Tibial nerve (tissue), 4 donors: ENCODE results near the gene ETFB. TPM values are rescaled to one million over a fixed set of nuclear protein-coding genes. Genes with fewer than 3 reads are reported as not detected.

ENCODE experiments used
- DNase-seq, 2 donors: peaks; one replicate each; pipeline ENCODE4 v3.0.0-alpha.2; 2019; ENCODE audit warnings: low spot score in 2 of 2
- H3K27ac ChIP-seq, 4 donors: fragments of 200-600 bp; sonication (generic) in 3 of 4; one replicate each; pipeline ENCODE4 v1.5.1; 2017 to 2019; ENCODE audit warnings: mild to moderate bottlenecking in 1 of 4
- H3K27me3 ChIP-seq, 2 donors: fragments of 200-600 bp; sonication (generic) in 1 of 2; one replicate each; pipeline versions ENCODE4 v1.5.1 to v1.6.0; 2017 to 2019
- H3K36me3 ChIP-seq, 3 donors: fragments of 200-600 bp; sonication (generic); one replicate each; pipeline ENCODE4 v1.5.1; 2018 to 2019
- H3K4me1 ChIP-seq, 4 donors: fragments of 200-600 bp; sonication (generic) in 3 of 4; one replicate each; pipeline ENCODE4 v1.5.1; 2017 to 2019
- H3K4me3 ChIP-seq, 4 donors: fragments of 200-600 bp; sonication (generic) in 3 of 4; one replicate each; pipeline ENCODE4 v1.5.1; 2017 to 2019; ENCODE audit warnings: mild to moderate bottlenecking in 1 of 4, moderate library complexity in 1 of 4
- H3K9me3 ChIP-seq, 4 donors: fragments of 200-600 bp; sonication (generic) in 3 of 4; one replicate each; pipeline ENCODE4 v1.5.1; 2017 to 2019
- EP300 ChIP-seq, 2 donors: sonication (generic); formaldehyde crosslinking; IDR thresholded peaks; one replicate each; pipeline ENCODE4 v1.6.1; 2017; ENCODE audit warnings: antibody characterized with exemption in 2 of 2, mild to moderate bottlenecking in 1 of 2
- POLR2A ChIP-seq, 2 donors: fragments of 450-650 bp; IDR thresholded peaks; one replicate each; pipeline ENCODE4 v1.6.1; 2017; ENCODE audit warnings: antibody characterized with exemption in 2 of 2, mild to moderate bottlenecking in 2 of 2, moderate library complexity in 2 of 2
- WGBS, 2 donors: methylation state at CpG; one replicate each; pipeline ENCODE4 v1.1.5; 2018; 5-methylcytosine and 5-hydroxymethylcytosine counted together
- total RNA-seq, 4 donors: library from RNA; depleted of rRNA; stranded (reverse); fragments of >200 nt; gene quantifications; one replicate each; pipeline ENCODE4 v1.1.0, GENCODE V29; 2016
- TF ChIP-seq, protein P1 (sequence below), 5 experiments: fragments of 200-600 bp in 3 of 5; fragments of 450-650 bp in 2 of 5; sonication (generic) in 3 of 5; IDR thresholded peaks; one replicate each; pipeline ENCODE4 v1.5.1; 2016 to 2019; ENCODE audit warnings: antibody characterized with exemption in 5 of 5, mild to moderate bottlenecking in 3 of 5, moderate library complexity in 2 of 5

The ETFB gene
- total RNA-seq, 4 donors from 2014 or later: 73.2 to 118 (median 101) TPM

DNA sequence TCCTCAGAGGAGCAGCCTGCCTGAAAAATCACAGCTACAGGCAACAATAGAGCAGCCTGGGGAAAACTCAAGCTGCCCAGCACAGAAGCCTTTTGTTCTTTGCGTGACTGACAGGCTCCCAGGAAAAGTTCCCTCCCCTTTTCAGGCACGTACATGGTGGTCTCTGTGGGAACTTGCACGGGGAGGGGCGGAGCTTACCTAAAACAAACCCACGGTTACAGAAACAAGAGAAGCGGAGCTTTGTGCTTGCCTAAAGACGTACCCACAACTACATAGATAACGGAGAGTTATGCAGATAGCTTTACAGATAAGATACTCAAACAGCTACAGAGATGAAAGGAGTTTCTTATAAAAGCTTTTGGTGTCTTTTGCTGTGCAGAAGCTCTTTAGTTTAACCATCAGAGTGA is 11.4 kb downstream of the ETFB start:
- peaks cover 0 to 12% (median 6%) of the 10 kb centered on the region in 4 donors for H3K4me1 ChIP-seq
- peak overlapping the region; percentile 51 to 83 (median 68) for H3K27ac ChIP-seq
- H3K36me3 ChIP-seq: peaks cover 2 to 31% (median 4%) of the 10 kb centered on the region in 3 donors
- H3K27me3 ChIP-seq: no peaks in the 10 kb centered on the region
- H3K9me3 ChIP-seq: no peaks in the 10 kb centered on the region
- TF ChIP-seq POLR2A (IDR thresholded peaks at IDR 0.05) (peak in 1 of 2 donors; percentile 20), EP300 (IDR thresholded peaks at IDR 0.05) (no peak)
- TF ChIP-seq, protein P1, sequence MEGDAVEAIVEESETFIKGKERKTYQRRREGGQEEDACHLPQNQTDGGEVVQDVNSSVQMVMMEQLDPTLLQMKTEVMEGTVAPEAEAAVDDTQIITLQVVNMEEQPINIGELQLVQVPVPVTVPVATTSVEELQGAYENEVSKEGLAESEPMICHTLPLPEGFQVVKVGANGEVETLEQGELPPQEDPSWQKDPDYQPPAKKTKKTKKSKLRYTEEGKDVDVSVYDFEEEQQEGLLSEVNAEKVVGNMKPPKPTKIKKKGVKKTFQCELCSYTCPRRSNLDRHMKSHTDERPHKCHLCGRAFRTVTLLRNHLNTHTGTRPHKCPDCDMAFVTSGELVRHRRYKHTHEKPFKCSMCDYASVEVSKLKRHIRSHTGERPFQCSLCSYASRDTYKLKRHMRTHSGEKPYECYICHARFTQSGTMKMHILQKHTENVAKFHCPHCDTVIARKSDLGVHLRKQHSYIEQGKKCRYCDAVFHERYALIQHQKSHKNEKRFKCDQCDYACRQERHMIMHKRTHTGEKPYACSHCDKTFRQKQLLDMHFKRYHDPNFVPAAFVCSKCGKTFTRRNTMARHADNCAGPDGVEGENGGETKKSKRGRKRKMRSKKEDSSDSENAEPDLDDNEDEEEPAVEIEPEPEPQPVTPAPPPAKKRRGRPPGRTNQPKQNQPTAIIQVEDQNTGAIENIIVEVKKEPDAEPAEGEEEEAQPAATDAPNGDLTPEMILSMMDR (IDR thresholded peaks at IDR 0.05): no peak
- 18 to 27% methylated on average over 8 of the region's 8 CpGs for WGBS, 2 donors
- H3K4me3 ChIP-seq: no peak overlapping the region
- DNase-seq: no peak

DNA sequence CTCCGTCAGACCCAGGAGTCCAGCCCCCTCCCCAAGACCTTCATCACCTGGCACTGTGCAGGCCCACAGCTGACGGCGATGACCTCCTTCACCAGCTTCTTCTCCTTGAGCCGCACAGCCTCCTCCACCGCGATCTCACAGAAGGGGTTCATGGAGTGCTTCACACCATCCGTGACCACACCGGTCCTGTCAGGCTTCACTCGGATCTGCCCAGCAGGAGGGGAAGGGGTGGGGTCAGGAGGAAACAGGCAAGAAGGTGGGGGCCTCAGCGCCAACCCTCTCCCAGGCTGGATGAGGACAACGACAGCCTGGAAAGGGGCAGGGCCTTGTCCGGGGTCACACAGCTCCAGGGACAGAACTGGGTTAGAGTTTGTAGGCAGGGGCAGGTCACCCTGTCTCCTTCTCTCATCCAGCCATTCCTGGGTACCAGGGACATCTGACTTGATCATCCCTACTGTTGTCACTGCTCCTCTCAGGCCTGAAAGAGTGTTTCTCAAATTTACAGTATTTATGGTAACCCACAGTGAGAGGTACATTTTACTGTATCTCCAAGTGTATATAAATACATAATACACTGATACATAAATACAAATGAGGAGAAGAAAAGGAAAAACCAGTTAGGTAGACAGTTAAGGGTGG is 12.0 kb downstream of the ETFB start:
- no peak for DNase-seq
- Histone ChIP-seq H3K27ac (peak overlapping the region; percentile 51 to 83 (median 68)), H3K4me1 (peaks cover 0 to 12% (median 6%) of the 10 kb centered on the region in 4 donors), H3K36me3 (peaks cover 2 to 33% (median 4%) of the 10 kb centered on the region in 3 donors), H3K27me3 (no peaks in the 10 kb centered on the region), H3K4me3 (no peak overlapping the region), H3K9me3 (no peaks in the 10 kb centered on the region)
- TF ChIP-seq EP300 (IDR thresholded peaks at IDR 0.05) (no peak), POLR2A (IDR thresholded peaks at IDR 0.05) (no peak)
- TF ChIP-seq, protein P1 (IDR thresholded peaks at IDR 0.05): no peak
- 48 to 50% methylated on average over 12 of the region's 12 CpGs for WGBS, 2 donors

DNA sequence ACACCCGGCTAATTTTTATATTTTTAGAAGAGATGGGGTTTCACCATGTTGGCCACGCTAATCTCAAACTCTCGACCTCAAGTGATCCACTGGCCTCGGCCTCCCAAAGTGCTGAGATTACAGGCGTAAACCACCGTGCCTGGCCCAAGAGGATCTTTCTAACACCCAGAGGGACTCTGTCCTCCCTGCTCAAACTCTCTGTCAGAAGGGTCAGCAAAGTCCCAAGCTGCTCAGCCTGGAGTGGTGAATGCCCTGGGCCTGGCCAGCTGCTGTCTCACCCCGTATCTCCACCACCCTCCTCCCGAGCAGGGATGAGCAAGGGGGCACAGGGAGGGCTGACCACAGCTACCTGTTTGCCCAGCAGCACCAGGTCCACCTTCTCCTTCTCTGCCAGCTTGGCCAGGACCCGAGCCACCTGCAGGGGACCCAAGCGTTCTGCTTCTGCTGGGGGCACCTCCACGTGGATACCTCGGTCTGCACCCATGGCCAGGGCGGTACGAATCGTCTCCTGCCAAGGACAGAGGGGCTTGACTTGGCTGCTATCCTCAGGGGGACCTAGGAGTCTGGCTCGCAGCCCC is 13.3 kb downstream of the ETFB start:
- Histone ChIP-seq H3K27ac (no peak overlapping the region), H3K27me3 (no peaks in the 10 kb centered on the region), H3K9me3 (no peaks in the 10 kb centered on the region), H3K4me3 (no peak overlapping the region), H3K4me1 (peaks cover 0 to 12% (median 6%) of the 10 kb centered on the region in 4 donors), H3K36me3 (peaks cover 2 to 38% (median 4%) of the 10 kb centered on the region in 3 donors)
- TF ChIP-seq POLR2A (IDR thresholded peaks at IDR 0.05) (no peak), EP300 (IDR thresholded peaks at IDR 0.05) (no peak)
- TF ChIP-seq, protein P1 (IDR thresholded peaks at IDR 0.05): no peak
- 94 to 95% methylated on average over 9 to 16 of the region's 16 CpGs for WGBS, 2 donors
- no peak for DNase-seq

DNA sequence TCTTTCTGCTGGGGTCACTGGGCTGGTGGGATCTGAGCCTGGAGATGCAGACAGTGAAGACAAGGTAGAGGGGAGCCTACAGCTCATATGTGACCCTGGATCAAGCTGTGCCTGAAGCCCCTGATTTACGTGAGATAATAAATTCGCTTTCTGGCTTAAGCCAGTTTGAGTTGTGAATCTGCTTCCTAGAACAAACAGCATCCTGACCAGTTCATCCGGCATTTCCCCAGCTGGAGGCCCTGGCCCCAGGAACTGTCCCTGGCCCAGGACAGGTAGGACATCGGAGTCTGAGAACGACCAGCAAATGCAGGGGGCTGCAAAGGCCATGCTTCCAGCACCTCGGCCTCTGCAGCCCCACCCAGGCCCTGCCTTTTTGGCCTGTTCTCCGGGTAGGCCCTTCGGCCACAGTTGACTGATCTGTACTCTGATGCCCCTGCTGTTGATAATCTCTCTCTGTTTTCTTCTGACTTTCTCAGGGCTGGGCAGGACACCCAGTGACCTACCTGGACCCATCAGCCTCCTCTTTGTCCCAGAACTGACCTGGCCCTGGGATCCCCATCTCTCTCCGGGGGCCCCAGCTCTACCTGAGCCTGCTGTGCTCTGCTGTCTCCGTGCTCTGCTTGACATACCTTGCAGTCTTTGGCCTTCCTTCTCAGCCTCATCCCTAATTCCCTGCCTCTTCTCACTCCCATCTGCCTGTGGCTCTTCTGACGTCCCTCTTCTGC is 14.8 kb downstream of the ETFB start:
- peaks cover 2 to 52% (median 4%) of the 10 kb centered on the region in 3 donors for H3K36me3 ChIP-seq

More for the DNA sequence above, 14.8 kb downstream of the ETFB start:
- no peak for DNase-seq
- H3K4me3 ChIP-seq: no peak overlapping the region
- no peaks in the 10 kb centered on the region for H3K9me3 ChIP-seq
- TF ChIP-seq POLR2A (IDR thresholded peaks at IDR 0.05): no peak
- no peak for TF ChIP-seq EP300 (IDR thresholded peaks at IDR 0.05)
- TF ChIP-seq, protein P1 (IDR thresholded peaks at IDR 0.05): no peak
- H3K27ac ChIP-seq: no peak overlapping the region
- WGBS, 2 donors: 95% methylated on average over 11 of the region's 11 CpGs
- no peaks in the 10 kb centered on the region for H3K27me3 ChIP-seq
- H3K4me1 ChIP-seq: peaks cover 0 to 12% (median 6%) of the 10 kb centered on the region in 4 donors
